ENCODE results near the gene METTL4. TPM values are rescaled to one million over a fixed set of nuclear protein-coding genes. Genes with fewer than 3 reads are reported as not detected.

The METTL4 gene
- total and polyA plus RNA-seq, 2 donors (not counting 3 experiments of a cell fraction or from before 2014, with no cell fraction given) = 8.3 to 17.4 TPM

- no peaks in the 10 kb centered on the region for H3K79me2 ChIP-seq (ENCODE audit: control insufficient read depth, insufficient read depth, low read length)
- dilution Hi-C loops (cut with MboI; ENCODE audit: extremely low pct_ligation_motif_present, low sequenced_read_pairs) (no loop called here), intact Hi-C loops (cut with micrococcal nuclease) (no loop called here)
- no TSS peak for BruUV-seq (replicated peaks)
- ChIA-PET POLR2A (no interaction called here), CTCF (interaction anchor here (1.5 to 5.6 kb wide), 3 partner anchors 10 to 965 kb away, joined by 4 to 151 read pairs (median 5); no protein-coding TSS in a partner anchor)
- TF ChIP-seq EZH2 (IDR thresholded peaks at IDR 0.05; ENCODE audit: borderline replicate concordance, low read depth, low read length, severe bottlenecking) (no peak), POLR2AphosphoS5 (IDR thresholded peaks at IDR 0.05; ENCODE audit: insufficient read depth, low read depth, low read length) (no peak), JUN (IDR thresholded peaks at IDR 0.05; ENCODE audit: borderline replicate concordance, insufficient read depth, insufficient read length, low read depth) (no peak), GATA2 (IDR thresholded peaks at IDR 0.05; ENCODE audit: insufficient read depth, insufficient read length, low read depth, low read length) (no peak), POLR2A (IDR thresholded peaks at IDR 0.05; ENCODE audit: low read depth, low read length) (no peak), CTCF (IDR thresholded peaks at IDR 0.05; ENCODE audit: extremely low read depth in 1 of 2, insufficient read depth in 1 of 2, low read depth in 1 of 2, low read length in 2 of 2) (no peak), FOS (IDR thresholded peaks at IDR 0.05; ENCODE audit: borderline replicate concordance, insufficient read depth, low read length) (no peak), MYC (IDR thresholded peaks at IDR 0.05; ENCODE audit: low read depth, low read length) (no peak)
- TF ChIP-seq, protein P1, sequence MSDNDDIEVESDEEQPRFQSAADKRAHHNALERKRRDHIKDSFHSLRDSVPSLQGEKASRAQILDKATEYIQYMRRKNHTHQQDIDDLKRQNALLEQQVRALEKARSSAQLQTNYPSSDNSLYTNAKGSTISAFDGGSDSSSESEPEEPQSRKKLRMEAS (IDR thresholded peaks at IDR 0.05; ENCODE audit: insufficient read depth, insufficient read length) = no peak
- no peak overlapping the region for H3K27ac ChIP-seq (ENCODE audit: insufficient read depth, low read depth, low read length)
- no peaks in the 10 kb centered on the region for H3K36me3 ChIP-seq (ENCODE audit: control insufficient read depth in 2 of 2, extremely low read depth in 1 of 2, insufficient read depth in 2 of 2, low read length in 2 of 2)
- H3K9ac ChIP-seq (replicated peaks; ENCODE audit: extremely low read depth, insufficient read depth, low read length) = no peak overlapping the region
- no peaks in the 10 kb centered on the region for H4K20me1 ChIP-seq (replicated peaks; ENCODE audit: control insufficient read depth, extremely low read depth, insufficient read depth, low read length)
- H3K4me2 ChIP-seq (ENCODE audit: insufficient read depth, low read length) = no peak overlapping the region
- H3K4me3 ChIP-seq (replicated peaks in 1 of 3; ENCODE audit: insufficient read depth in 1 of 3, low read depth in 1 of 3, low read length in 3 of 3) = no peak overlapping the region
- H3K9me1 ChIP-seq (replicated peaks; ENCODE audit: control insufficient read depth, extremely low read depth, insufficient read depth, low read length) = no peaks in the 10 kb centered on the region
- no peaks in the 10 kb centered on the region for H3K4me1 ChIP-seq (ENCODE audit: control insufficient read depth, extremely low read depth, insufficient read depth, low read length)
- no peaks in the 10 kb centered on the region for H3K27me3 ChIP-seq (ENCODE audit: control insufficient read depth in 2 of 2, insufficient read depth in 2 of 2, low read length in 2 of 2)
- no peaks in the 10 kb centered on the region for H3K9me3 ChIP-seq (replicated peaks; ENCODE audit: control insufficient read depth, insufficient read depth, low read length)
- no peak overlapping the region for H2AFZ ChIP-seq (ENCODE audit: low read depth, low read length)
- FAIRE-seq = no peak
- DNase-seq (ENCODE audit: low read depth, low spot score) = no peak
Measured at GRCh38 chr18:2551425-2551824, 19.9 kb downstream of the METTL4 start.

Data from endothelial cell of umbilical vein (primary cell).